GM21381 (cell line): ENCODE measurements around the gene UBAP2.
A peak's percentile ranks its signal among the peaks of the same experiment; 100 is the strongest.
"Not testable (repeated sequence)": the region's sequence is repeated elsewhere in the genome, so short reads cannot be mapped to it uniquely, and the experiment has no call there.

Source experiments
- ATAC-seq: cut with Tn5 transposase; IDR thresholded peaks from one replicate; pipeline ENCODE4 v1.9.1; 2021; ENCODE audit warnings: mild to moderate bottlenecking, moderate library complexity; ENCODE audit not compliant: unreplicated experiment

Gene UBAP2

DNA sequence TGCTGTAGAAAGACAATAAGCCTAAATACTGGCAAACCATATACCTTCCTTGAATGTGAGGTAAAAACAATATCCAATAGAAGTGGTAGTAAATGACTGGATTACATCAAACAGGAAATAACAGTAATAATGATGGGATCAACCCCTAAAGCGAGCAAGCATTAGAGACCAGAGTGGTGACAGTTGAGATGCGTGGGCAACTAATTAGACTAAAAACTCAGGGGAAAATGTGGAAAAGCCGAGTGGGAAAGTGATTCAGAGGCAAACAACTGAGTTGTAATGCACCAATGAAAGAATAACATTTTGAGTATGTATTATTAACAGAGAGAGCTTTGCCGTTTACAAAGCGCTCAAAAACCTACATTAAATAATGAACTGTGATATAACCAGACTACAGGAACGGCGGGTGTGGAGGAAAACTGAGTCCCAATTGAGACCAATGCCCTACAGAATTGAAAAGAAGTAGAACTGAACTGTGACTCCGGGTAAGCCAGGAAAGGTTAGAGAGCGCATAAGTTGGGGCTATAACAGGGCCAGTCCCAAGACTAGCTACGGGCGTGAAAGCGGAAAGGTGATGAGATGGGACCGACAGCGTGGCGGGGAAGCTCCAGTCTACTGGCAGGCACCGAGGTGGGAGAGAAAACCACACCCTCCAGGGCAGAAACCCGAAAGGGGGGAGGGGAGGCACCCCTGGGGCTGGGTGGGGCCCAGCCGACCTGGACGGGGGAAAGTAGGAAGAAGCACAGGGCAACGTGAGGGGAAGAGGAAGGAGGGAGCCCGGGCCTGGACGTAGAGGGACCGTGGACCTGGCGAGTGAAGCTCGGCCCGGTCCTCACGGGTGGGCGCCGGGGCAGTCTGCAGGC, 592 bp downstream of the UBAP2 start:
- ATAC-seq, result peak; percentile 28

DNA sequence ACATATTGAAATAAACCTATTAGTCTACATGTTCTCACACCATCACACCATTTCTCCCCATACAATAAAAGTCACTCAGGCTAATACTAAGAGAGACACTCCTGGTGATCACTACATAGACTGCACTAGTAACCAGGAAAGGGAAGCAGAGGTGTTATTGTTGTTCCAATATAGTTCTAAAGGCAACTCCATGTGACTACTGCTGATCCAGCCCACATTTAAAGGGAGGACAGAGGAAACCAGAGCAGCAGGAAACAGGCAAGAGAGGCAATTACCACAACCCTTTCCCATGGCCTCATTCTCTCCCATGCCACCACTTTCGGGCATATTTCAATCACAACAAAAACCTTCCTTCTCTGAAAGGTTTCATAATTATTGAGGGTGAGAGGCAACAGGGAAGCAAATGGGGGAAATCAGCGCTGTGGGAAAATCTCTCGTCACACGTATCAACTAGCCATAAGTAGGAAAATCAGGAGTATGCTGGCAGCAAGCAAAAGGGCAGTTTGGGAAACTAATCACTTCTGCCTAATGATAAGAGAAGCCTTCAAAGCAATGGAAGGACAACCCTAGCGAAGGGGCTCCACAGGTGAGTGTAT, 1.8 kb downstream of the UBAP2 start:
- ATAC-seq, result no peak

DNA sequence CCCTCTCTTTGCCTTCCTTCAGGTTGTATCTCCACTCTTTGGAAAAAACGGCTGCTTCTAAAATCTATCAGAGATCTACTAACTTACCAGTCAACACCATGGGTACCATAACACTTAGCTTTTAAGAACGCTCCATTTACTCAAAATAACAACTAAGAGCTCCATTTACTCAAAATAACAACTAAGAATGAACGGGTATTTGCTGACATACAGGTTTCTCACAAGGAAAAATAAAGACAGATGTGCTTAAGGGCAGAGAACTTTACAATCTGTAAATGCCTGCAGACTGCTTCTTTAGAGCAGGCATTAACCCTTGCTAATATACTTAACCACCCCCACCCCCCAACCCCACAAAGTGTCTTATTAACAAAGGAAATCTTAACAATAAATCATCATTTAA, 2.8 kb downstream of the UBAP2 start:
- ATAC-seq, result no peak

DNA sequence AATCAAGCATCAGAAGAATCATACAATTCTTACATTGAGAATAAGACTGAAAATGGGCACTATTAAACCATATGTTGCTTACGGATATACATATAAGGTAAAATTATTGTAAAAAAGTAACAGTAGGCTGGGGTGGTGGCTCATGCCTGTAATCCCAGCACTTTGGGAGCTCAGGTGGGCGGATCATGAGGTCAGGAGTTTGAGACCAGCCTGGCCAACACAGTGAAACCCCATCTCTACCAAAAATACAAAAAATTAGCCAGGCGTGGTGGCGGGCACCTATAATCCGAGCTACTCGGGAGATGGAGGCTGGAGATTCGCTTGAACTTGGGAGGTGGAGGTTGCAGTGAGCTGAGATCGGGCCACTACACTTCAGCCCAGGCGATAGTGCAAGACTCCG, 6.6 kb downstream of the UBAP2 start:
- ATAC-seq, result not testable (repeated sequence)

DNA sequence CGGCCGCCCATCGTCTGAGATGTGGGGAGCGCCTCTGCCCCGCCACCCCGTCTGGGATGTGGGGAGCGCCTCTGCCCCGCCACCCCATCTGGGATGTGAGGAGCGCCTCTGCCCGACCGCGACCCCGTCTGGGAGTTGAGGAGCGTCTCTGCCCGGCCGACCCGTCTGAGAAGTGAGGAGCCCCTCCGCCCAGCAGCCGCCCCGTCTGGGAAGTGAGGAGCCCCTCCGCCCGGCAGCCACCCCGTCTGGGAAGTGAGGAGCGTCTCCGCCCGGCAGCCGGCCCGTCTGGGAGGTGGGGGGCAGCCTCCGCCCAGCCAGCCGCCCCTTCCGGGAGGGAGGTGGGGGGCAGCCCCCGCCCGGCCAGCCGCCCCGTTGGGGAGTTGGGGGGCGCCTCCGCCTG, 9.8 kb downstream of the UBAP2 start:
- ATAC-seq, result not testable (repeated sequence)

DNA sequence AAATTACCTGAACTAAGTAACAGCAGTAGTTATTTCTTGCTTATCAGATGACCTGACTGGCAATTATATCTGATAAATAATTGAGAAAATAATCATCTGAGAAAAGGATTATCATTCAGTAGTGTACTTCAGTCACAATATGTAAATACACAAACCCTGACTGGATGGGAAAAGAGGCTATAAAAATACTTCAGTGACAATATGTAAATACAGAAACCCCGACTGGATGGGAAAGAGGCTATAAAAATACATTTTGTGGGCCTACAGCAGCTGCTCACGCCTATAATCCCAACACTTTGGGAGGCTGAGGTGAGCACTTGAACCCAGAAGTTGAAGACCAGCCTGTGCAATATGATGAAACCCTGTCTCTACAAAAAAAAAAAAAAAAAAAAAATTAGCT, 11.1 kb downstream of the UBAP2 start:
- no peak for ATAC-seq

DNA sequence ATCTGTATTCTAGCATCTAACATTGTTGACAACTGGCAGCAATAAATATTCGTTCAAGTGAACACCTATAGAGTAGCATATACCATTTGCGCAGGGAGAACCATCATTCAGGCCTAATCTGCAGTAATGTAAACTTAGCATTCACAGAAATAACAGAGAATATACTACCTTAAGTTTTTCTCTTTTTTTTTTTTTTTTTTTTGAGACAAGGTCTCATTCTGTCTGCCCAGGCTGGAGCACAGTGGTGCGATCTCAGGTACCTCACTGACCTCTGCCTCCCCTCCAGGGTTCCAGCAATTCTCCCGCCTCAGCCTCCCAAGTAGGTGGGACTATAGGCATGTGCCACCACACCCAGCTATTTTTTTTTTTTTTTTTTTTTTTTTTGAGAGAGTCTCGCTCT, 12.1 kb downstream of the UBAP2 start:
- ATAC-seq, result no peak

DNA sequence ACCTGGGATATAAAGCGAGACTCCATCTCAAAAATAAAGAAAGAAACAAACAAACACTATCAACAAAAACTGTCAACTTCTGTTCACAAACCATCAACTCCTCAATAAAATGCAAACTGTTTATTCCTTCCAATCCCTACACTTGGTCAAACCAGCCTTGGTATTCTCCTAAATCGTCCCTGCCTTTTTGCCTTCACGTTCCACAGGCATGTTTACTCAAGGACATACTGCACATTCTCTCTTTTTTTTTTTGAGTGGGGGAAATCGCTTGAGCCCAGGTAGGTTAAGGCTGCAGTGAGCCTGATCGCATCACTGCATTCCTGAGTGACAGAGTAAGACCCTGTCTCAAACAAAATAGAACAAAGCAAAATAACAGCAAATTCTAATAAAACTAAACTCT, 13.0 kb downstream of the UBAP2 start:
- ATAC-seq, result no peak

DNA sequence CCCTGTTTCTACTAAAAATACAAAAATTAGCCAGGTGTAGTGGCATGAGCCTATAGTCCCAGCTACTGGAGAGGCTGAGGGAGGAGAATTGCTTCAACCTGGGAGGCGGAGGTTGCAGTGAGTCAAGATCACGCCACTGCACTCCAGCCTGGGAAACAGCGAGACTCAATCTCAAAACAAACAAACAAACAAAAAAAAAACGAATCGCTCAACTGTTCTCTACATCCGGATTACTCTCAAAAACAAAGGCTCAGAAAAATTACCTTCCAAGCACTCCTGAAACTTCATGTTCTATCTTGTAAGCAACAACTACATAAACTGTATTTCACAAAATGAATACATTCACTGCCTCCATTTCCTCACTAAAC, 14.0 kb downstream of the UBAP2 start:
- no peak for ATAC-seq

DNA sequence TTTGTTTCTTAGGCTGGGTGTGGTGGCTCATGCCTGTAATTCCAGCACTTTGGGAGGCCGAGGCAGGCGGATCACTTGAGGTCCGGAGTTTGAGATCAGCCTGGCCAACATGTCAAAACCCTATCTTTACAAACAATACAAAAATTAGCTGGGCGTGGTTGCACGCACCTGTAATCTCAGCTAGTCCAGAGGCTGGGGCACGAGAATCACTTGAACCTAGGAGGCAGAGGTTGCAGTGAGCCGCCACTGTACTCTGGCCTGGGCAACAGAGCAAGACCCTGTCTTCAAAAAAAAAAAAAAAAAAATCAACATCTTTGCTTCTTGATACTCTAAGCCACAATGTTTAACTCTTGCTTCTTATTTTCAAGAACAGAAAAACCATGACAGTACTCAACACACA, 16.1 kb downstream of the UBAP2 start:
- no peak for ATAC-seq

DNA sequence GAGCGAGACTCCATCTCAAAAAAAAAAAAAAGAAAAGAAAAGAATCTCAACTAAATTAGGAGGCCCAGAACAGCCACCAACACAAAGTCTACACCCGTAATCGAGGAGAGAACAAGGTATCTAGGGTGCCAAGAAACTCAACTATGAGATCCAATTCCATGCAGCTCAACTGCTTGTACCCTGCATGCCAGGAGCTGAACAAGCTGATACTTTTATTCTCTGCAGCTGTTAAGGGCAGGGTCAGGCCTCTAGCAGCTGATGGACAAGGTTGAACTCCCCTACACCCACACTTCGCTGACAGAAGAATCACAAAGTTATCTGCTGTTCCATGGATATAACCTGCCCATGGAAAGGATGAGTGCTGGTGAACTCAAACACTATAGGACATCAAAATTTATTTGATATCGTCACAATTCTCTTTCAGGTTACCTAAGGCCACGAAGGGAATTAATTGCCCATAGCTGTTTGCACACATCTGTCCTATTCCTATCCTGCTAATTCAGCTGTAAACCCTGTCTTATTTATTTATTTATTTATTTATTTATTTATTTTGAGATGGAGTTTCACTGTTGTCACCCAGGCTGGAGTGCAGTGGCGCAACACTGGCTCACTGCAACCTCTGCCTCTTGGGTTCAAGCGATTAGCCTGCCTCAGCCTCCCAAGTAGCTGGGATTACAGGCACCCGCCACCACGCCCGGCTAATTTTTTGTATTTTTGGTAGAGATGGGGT, 20.7 kb downstream of the UBAP2 start:
- no peak for ATAC-seq

DNA sequence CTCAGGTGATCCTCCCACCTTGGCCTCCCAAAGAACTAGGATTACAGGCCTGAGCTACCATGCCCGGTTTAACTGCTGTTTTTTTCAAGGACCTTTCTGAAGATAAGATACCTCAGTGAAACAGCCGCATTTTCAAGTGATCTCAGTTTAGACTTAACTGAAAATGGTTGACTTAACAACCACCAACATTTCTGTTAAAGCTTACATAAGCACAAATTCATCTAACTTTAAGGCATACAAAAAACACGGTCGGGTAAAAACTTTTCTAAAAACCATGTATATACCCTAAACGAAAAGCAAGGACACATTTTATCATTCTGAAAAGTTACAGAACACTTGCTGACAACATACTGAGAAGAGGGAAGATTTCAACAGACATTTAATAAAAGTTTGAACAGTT, 22.9 kb downstream of the UBAP2 start:
- ATAC-seq, result no peak

DNA sequence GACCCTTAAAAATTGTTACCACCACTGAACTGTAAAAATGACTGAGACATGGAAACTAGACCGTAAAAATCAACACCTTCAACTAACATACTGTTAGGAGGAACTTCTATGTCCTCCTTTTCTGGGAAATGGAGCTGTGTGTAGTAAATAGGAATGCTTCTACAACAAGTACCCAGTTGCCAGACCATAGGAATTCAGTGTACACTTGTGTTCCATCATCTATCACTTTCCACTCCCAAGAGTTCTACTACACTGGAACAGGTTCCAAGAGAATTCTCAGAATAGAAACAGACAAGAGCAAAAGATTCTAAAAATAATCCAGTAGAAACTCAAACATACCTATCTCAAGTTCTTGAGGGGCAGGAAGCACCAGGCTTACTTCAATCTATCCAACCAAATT, 23.6 kb downstream of the UBAP2 start:
- no peak for ATAC-seq

DNA sequence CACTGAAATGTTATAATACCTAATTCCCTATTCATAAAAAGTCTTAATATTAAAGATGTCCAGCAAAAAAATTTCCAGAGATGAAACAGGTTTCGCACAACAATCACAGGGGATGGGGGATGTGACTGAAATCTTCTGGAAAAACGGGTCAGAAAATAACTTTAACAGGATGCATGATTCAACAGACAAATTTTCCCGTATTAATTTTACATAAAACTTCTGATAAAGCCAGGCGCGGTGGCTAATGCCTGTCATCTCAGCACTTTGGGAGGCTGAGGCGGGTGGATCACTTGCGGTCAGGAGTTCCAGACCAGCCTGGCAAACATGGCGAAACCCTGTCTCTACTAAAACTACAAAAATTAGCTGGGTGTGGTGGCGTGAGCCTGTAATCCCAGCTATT, 24.2 kb downstream of the UBAP2 start:
- ATAC-seq, result not testable (repeated sequence)

DNA sequence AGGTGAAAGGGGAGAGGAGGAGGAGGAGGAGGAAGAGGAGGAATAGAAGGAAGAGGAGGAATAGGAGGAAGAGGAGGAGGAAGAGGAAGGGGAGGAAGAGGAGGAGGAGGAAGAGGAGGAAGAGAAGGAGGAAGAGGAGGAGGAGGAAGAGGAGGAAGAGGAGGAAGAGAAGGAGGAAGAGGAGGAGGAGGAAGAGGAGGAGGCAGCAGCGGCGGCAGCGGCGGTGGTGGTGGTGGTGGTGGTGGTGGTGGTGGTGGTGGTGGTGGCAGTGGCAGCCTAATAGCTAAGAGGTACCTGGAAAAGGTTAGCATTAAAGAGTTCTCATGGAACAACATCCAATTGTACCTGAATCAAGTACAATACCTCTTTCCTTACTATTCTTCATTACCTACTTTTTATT, 32.5 kb downstream of the UBAP2 start:
- ATAC-seq, result no peak

DNA sequence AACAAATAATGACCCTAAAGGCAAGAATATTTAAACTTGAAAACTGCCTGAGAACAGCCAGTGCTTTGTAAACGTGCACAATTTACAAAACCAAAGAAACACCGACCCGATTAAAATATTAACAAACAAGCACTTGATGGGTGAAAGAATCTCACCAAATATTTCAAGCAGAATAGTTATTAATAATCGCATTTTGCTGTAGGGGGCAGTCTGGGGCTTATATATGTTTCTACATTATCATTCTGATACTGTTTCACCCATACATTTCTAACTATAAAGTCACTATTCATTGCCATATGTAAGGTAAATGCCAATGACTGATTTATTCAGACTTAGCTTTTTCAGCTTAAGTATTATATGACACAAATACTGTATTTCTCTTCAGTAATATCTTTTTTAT, 37.7 kb downstream of the UBAP2 start:
- ATAC-seq, result no peak

DNA sequence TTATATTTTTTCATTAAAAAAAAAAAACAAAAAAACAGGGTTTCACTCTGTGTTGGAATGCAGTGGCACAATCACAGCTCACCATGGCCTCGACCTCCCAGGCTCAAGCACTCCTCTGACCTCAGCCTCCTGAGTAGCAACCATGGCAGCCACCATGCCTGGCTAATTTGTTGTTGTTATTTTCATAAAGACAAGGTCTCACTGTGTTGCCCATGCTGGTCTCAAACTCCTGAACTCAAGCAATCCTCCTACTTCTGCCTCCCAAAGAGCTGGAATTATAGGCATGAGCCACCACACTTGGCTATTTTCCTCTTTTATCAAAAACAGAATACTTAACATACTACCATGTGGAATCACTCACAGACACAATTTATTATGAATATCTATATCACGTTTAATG, 46.7 kb downstream of the UBAP2 start:
- no peak for ATAC-seq

DNA sequence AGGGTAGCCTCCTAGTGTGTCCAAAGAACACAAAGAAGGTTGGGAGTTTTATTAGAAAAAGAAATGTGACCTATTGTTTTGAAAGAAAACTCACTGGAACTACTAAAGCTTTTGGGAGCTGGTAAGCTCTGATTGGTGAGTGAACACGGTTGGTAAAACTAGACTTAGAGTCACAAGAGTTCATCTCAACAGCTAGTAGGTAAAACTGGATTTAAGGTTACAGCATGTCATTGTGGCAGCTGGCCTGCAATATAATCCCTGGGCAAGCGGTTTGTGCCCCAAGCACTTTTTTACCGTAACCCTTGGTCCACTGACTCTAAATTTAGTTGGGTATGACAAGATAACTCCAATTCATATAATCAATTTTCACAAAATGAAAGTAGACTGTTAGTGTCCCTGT, 47.4 kb downstream of the UBAP2 start:
- no peak for ATAC-seq

DNA sequence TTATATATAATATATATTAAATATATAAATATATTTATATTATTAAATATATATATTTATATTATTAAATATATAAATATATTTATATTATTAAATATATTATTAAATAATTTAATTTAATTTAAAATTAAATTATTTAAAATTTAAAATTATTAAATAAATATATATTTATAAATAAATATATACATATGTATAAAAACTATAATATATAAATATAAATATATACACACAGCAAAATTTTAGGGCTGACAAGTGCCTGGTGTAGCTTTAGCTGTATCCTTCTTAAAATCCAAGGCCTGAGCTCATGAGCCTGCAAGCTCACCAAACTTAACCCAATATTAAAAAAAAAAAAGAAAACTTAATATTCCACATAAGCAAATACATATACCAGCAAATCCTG, 53.2 kb downstream of the UBAP2 start:
- no peak for ATAC-seq

DNA sequence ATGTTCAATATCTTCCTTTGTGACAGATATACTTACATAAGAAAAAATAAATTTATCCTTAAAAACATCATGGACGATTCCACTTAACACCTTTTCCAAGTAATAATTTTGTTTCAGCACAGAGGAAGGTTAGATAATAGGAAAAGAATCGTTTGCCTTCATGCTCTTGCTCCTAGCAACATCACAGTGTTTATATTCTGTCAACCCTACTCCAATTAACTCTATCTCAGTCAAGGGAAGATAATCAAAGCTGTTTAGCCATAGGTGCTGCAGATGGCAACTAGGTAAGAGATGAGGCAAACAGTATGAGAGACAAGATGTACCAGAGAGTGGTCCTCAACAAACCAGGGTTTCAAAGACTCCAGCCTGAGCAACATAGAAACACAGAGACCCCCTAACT, 55.6 kb downstream of the UBAP2 start:
- no peak for ATAC-seq

DNA sequence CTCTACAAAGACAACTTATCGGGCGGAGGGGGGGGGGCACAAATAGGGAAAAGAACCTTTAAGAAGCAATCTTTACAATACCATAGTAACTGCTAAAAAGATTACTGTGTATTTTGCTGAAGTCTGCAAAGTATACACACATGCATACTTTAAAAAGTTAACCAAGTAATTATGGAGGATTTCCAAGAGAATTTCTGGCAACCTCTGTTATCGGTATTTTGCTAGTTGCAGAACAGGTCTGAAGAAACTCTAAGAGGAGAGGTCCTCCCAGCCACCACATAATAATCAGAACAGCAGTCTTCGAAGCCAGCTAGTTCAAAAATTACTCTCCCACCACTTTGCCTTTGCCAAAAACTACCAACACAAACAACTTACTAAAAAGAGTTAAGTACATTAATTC, 56.1 kb downstream of the UBAP2 start:
- ATAC-seq, result no peak

DNA sequence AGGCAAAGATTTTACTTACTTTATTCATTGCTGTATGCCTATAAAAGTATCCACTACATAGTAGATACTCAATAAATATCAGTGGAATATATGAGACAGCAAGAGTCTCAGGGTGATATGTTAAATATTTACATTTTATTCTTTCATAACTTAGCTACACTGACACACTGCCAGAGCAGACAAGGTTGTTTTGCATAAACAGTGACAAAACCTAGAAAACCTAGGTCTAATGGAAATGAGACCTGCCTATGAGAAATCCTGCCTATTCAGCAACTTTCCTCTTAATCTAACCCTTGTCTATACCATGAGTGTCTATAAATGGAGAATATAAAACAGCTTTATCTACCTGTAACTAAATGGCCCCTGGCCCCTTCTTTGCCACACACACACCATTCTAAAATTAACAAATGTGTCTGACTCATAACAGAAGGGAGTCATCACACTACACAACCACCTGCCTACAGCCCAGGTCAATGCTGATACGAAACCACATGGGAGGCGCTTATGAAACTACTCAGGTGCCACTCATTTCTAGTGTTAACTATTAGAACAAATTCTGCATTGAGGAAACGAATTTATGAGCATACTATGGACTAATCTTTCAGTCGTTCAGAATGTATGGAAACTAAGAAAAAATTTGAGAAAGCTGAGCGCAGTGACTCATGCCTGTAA, 60.3 kb downstream of the UBAP2 start:
- peak; percentile 97 for ATAC-seq
